ENCODE measurements around the gene POLD1.
"Not testable (repeated sequence)": the region's sequence is repeated elsewhere in the genome, so short reads cannot be mapped to it uniquely, and the experiment has no call there.

Gene POLD1

DNA sequence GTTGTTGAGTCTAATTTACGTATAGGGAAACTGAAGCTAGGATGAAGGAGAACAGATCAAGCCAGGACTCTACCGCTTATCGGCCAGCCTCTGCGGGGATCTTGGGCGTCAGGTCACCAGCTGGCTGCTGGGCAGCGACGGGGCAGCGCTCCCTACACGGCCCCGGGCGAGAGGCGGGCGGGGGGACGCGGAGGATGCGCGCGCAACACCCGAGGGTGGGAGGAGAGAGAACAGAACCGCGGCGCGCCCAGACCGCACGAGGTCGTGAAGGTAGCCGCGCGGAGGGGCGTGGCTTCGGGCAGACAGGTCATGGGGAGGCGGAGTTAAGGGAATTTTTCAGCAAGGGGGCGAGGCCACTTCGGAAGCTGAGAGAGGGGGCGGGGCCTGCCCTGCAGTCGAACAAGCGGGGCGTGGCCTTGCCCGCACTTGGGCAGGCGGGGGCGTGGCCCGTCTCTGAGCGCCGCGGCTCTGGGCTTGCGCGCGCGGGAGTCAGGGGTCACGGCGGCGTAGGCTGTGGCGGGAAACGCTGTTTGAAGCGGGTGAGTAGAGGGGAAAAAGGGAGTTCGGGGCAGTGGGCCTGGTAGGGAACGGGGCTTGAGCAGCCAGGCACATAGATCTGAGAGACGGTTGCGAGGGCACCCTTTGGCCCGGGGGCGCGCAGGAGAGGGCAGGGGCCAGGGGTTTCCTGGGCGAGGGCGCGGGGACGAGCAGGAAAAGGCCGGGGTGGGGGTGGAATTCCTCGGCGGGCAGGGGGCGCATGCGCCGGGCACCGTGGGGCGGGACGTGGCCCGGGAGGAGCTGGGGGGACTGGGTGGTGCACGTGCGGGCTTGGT is at the start of gene POLD1:
Gene POLD1, plus strand, starts transcription at position 496 of the 833 bp plus-strand sequence. CDS start 14,505 bp downstream, outside the sequence.
- peak within 1 kb of the TSS; percentile 79 for H3K4me3 ChIP-seq (ENCODE audit: low read depth, low read length)

DNA sequence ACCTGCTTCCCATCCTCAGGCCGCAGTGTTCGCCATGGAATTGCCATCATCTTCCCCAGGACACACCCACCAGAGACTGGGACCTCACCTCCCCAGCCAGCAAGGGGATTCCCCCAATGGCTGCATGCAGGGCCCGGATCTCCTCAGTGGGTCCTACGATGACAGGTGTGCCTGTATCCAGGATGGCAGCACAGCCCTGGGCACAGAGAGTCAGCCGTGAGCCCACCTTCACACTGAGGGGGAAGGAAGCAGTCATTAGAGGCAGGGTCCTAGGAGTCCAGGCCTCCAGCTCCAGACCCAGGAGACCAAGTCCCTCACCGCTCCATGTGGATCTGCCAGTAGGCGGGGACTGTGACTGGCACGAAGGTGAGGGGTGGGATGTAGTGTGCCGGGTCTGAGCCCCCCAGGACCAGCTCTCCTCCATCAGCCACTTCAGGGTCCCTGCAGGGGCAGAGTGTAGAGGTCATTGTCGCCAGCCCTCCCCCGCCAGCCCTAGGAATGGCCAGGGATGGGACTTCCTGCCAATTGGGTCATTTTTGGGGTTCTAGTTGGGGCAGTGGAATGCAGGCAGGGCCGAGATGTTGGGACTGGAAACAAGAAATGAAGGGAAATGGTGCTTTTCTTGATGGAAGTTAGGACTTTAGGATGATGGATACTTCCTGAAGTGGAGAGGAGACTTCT is 49.3 kb upstream of the POLD1 start:
- no peak overlapping the region for H3K4me3 ChIP-seq (ENCODE audit: low read depth, low read length)

DNA sequence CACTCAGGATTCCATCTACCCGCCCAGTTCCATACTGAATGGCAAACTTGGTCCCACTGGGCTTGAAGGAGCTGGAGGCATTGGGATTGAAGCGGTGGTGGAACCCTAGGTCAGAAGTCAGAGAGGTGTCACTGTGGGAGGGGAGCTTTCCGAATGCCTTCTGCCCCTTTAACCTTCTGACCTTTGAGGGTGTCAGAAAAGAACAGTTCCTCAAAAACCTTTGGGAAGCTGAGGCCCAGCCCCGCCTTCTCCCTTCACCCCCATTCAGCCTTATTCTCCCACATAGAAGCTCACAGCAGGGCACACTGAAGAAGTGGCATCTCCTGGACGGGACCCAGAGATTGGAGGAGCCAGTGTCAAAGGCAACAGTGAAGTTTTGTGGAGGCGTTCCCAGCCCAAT is 47.1 kb upstream of the POLD1 start:
- not testable (repeated sequence) for H3K4me3 ChIP-seq (ENCODE audit: low read depth, low read length)

DNA sequence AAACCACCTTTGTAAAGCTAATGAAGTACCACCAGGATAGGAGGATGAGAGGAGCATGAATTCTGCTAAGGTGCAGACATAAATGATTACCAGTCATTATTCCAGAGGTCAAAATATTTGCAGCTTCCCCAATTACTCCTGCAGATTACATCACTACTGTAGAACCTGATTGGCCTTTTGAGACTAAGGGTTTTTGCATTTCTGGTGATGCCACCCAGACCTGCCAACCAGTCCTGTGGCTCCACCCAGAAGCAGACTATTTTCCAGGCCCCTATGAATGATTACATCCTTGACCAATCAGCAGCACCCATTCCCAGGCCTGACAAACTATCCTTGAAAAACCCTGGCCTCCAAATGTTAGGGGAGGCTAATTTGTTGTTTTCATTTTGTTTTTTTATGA is 43.8 kb upstream of the POLD1 start:
- no peak overlapping the region for H3K4me3 ChIP-seq (ENCODE audit: low read depth, low read length)

DNA sequence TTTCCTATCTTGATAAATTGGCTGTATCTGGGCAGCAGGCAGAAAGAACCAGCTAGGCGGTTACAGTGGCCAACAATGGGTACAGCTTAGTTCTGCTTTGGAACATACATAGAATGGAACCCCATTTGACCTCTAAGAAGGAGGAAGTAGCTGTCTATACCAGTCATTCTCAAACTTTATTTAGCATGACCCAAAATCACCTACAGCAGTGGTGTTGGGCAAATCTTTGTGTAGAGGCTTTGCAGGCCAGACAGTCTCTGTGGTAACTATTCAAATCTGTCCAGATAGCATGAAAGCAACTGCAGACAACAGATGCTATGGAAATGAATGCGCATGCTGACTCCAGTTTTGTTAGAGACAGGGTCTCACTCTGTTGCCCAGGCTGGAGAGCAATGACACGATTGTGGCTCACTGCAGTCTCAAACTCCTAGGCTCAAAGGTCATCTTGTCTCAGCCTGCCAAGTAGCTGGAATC is 43.0 kb upstream of the POLD1 start:
- H3K4me3 ChIP-seq (ENCODE audit: low read depth, low read length): no peak overlapping the region

DNA sequence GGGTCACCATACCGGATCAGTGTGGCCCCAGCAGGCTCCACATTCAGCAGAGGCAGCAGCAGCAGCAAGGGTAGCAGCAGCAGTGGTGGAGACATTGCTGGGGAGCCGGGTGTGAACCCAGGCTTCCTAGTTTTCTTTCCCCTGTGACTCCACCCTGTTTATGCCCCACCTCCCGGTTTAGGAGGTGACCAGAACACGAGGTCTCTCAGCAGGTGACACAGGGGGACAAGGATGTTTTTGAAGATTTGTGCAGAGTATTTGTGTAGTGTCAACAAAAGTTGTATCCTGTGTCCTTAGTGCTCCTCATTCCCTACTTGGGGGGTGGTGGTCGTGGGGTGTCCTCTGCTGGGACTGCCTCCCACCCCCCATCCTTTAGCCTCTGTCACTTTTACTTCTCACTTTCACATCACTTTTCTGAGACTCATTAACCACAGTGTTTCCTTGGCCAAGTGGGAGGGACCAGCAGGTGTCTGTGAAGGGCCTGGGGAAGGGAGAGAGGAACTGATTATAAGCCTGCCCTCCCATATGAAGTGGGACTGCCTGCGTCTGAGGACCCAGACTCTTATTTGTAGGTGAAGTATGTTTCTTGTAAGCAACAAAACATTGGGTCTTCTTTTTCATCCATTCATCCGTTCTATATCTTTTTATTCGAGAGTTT is 39.4 kb upstream of the POLD1 start:
- H3K4me3 ChIP-seq (ENCODE audit: low read depth, low read length): no peak overlapping the region

DNA sequence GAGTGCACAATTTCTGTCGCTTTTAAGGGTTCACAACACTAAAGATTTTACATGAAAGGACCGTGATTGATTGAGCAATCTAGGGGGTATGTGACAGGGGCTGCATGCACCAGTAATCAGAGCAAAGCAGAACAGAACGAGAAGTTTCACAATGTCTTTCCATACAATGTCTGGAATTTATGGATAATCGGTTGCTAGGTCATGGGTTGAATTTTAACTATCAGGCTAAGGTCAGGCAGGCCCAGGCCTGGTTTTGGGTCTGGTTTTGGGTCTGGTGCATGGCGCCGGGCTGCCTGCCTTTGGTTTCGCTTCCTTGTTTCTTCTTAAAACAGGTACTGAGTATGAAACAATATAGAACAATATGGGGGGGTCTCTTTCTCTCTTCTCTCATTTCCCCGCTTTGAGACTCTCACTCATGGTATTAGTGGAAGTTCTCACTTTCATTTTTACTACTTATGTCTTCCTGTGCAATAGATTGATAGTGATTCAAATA is 37.0 kb upstream of the POLD1 start:
- H3K4me3 ChIP-seq (ENCODE audit: low read depth, low read length): not testable (repeated sequence)

DNA sequence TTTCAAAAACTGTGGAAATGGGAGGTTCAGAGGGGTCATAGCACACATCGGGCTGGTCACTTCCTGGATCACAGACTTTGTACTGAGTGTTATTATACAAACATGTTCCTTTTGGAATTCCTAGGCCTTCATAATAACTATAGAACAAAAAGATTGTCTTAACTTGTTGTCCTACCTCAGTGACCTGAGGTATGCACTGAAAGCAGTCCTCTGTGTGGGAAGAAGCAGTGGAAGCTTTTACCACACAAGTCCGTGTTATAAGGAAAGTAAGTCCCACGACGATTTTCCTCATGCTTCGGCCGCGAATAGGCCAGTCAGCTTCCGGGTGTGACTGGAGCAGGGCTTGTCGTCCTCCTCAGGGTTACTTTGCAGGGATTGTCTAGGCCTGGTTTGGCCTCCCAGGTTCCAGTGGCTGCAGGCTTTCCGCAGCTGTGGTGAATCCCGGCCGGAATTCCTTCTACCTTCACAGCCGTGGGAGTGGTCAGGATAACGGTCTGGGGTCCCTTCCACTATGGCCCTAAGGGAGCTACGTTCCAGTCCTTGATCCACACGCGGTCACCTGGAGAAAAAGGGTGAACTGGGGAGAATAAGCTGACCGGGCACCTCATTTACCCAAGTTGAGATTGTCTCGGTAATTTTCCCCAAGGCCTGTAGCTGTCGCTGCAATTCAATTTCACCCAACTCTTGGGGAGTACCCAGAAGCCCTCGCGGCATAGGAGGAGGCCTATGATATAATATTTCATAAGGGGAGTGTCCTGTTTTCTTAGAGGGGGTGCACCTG is 34.7 kb upstream of the POLD1 start:
- H3K4me3 ChIP-seq (ENCODE audit: low read depth, low read length): no peak overlapping the region

DNA sequence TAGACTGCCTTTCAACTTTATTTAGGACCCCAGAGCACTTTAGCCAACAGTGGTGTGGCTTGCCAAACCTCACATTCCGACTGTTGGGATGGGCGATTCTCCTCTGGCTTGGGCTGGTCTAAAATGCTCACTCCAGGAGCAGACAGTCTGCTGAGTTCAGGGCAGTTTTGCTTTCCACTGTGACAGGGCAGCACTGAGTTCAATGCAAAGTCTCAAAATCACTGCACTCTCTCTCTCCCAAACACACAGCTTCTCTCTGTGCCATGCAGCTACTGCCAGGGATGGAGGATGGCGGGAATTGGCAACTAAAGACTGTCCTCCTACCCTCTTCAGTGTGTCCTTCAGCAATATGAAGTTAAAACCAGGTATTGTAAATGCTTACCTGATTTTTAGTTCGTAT is 31.9 kb upstream of the POLD1 start:
- no peak overlapping the region for H3K4me3 ChIP-seq (ENCODE audit: low read depth, low read length)

DNA sequence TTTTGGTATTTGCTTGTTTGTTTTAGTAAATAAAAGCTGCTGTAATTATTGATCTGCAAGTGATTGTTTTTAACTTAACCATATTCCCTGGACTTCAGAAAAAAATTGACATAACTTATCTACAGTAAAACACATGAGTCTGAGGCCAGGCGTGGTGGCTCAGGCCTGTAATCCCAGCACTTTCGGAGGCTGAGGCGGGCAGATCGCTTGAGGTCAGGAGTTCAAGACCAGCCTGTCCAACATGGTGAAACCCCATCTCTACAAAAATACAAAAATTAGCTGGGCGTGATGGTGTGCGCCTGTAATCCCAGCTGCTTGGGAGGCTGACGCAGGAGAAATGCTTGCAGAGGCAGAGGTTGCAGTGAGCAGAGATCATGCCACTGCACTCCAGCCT is 30.7 kb upstream of the POLD1 start:
- not testable (repeated sequence) for H3K4me3 ChIP-seq (ENCODE audit: low read depth, low read length)

DNA sequence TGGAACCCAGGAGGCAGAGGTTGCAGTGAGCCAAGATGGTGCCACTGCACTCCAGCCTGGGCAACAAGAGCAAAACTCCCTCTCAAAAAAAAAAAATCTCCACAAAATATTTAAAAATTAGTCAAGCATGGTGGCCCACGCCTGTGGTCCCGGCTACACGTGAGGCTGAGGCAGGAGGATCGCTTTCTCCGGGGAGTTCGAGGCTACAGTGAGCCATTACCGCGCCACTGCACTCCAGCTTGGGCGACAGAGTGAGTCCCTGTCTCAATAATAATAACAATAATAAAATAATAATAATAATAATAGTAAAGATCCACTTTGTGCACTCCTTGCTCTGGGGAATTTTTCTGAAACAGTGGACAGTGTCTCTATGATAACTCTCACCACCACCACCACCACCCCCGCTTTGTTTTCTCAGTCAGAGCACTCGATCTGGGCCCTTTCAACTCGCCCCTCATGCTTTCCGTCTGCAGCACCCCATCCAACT is 27.4 kb upstream of the POLD1 start:
- no peak overlapping the region for H3K4me3 ChIP-seq (ENCODE audit: low read depth, low read length)

DNA sequence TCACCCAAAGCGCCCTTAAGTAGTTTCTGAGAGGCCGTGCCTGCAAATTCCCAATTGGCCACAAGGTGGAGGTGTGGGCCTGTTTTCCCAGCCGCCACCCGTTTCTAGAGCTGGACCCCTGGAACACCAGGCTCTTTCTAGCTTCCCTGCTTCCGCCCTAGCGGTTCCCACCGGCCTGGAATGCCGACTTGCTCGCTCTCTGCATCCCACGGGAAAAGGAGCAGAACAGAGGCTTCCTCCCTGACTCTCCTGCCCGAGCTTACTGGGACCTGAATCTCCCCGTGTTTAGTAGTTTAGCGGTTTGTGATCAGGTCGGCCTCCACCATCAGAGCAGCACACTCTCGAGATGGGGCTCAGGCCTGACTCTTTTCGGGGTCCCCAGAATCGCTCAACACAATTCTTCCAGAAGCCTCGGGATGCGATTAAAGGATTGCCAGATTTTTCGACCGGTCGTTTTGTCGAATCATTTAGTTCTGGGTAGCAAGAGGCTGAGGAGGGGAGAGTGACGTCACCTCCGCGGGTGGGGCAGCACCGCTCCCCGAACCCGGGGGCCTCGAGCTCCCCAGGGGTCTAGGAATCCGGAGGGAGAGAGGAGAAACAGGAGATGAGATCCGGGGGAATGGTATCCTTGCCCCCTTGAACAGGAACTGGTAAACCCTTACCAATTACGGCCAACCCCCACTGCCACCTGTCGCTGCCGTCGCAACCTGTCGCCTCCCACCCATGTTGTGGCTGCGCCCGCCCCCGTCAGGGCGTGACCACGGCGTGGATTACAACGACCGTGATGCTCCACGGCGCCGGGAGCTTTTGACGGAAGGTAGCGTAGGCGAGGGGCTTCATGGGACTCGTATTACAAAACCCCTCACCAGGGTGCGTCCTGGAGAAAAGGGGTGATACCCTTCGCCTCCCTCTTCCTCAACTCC is 26.7 kb upstream of the POLD1 start:
- no peak overlapping the region for H3K4me3 ChIP-seq (ENCODE audit: low read depth, low read length)

DNA sequence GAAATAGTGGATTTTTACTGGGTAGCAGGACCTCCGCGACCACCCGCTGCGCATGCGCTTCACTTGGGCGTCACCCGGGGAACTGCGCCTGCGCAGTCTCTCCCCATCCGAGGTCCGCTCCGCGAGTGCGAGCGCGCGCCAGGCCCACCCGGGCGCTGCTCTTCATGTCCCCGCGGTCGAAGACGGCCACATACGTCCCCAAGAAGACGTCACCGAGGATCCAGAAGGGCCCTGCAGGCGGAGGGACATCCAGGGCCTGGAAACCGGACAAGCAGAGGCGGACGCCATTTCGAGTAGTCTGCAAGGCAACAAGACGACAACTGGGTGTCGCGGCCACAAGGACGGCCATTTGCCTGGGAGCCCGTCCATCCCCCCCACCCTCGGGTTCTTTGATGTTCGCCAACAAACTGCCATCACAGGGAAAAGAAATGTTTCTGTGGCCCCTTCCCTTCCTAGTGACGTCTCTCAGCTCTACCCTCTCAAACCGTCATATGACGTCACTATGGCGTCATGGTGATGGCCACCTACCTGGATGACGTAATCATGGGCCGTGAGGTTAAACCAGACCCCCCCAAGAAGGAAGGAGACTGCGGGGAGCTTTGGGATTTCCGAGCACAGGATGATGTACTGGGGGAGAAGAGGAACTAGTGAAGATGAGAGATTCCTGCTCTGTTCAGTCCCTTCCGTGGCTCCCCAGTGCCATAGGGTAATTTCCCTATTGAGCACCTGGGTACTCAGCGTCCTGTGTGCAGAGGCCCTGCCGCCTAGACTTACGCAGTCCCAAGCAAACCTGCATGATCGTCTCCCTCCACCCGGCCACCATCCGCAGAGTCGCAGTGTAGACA is 25.4 kb upstream of the POLD1 start:
- H3K4me3 ChIP-seq (ENCODE audit: low read depth, low read length): no peak overlapping the region

DNA sequence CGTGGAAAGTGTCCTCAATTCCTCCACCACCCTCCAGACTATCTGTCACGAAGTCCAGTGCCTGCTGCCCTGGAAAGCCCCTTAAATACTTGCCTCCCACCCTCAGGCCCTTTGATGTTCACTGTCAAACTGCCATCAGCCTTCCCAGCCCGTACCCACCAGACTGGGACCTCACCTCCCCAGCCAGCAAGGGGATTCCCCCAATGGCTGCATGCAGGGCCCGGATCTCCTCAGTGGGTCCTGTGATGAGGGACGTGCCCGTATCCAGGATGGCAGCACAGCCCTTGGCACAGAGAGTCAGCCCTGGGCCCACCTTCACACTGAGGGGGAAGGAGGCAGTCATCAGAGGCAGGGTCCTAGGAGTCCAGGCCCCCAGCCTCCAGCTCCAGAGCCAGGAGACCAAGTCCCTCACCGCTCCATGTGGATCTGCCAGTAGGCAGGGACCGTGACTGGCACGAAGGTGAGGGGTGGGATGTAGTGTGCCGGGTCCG is 24.8 kb upstream of the POLD1 start:
- no peak overlapping the region for H3K4me3 ChIP-seq (ENCODE audit: low read depth, low read length)

DNA sequence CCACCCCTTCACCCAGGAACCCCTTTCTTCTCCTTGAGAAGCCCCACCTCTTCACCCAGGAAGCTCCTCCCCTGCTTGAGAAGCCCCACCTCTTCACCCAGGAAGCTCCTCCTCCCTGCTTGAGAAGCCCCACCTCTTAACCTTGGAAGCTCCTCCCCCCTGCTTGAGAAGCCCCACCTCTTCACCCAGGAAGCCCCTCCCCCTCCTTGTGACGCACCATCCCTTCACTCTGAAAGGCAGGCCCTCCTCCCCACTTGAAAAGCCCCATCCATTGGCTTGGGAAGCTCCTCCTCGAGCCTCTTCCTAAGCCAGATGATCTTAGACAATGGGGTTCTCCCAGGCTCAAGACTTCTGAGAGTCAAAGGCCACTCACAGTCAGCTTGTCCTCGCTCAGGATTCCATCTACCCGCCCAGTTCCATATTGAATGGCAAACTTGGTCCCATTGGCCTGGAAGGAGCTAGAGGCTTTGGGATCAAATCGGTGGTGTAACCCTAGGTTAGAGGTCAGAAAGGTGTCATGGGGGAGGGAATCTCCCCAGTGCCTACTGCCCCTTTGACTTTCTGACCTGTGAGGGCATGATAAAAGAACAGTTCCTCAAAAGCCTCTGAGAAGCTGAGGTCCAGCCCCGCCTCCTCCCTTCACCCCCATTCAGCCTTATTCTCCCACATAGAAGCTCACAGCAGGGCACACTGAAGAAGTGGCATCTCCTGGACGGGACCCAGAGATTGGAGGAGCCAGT is 22.7 kb upstream of the POLD1 start:
- H3K4me3 ChIP-seq (ENCODE audit: low read depth, low read length): no peak overlapping the region

DNA sequence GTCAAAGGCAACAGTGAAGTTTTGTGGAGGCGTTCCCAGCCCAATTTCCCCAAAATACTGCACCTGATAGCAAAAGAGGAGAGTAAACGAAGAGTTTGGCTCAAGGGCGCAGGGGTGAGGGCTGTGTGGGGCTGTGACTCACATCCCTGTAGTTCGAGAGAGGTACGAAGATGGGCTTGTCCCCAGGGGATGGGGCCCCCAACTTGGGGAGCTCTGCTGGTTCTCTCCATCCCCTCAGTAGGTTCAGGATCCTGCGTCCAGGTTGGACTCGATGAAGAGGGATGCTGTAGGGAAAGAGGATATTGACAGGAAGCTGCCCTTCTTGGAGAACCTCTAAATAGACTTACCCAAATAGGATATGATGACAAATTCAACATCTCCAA is 22.1 kb upstream of the POLD1 start:
- H3K4me3 ChIP-seq (ENCODE audit: low read depth, low read length): no peak overlapping the region

DNA sequence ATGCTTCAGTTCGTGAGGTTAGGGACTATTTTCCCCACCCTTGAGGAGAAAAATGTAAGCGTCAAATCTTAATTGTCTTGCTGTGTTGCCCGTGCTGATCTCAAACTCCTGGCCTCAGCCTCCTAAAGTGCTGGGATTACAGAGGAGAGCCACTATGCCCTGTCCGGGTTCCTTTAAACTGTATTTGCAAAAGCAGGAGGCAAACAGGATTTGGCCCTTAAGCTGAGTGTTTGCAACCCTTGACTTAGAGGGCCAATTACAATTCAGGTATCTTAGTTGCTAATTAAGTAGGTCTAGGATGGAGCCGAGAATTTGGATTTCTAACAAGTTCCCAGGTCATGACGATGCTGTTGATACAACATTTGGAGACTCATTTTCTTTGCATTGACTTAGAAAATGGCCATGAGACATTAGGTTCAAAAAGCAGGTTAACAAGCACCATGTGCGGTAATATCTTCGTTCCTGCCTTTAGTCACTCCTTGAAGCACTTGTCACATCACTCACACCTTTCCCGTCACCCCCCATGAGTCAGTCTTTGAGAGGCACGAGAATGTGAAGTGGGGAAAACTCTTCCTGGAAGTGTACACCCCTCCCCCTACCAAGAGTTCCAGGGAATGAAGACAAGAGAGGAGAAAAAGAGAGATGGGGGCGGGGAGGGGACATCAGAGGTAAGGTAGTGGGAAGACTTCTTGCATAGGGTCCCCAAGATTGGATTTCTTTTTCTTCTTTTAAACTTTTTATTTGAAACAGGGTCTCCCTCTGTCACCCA is 21.3 kb upstream of the POLD1 start:
- no peak overlapping the region for H3K4me3 ChIP-seq (ENCODE audit: low read depth, low read length)
